Measurements from ENCODE around the gene RPLP2.

Gene RPLP2

DNA sequence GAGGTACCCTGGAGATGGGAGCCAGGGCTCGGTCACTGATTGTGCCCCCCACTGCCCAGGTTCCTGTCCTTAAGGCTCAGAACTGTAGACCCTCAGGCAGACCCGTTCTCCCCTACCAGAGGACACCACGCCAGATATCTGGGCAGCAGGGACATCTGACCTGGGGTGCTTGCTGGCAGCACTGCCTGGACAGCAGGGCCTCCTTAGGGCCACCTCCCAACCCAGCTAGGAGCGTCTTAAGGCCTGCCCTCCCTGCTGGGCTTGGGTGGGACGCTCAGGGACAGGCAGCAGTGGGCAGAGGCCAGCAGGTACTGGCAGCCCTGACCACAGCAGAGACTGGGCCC lies 29.5 kb downstream of the RPLP2 start:
- no peak for DNase-seq (ENCODE audit: low read depth in 2 of 2)
- no peak overlapping the region for H3K4me3 ChIP-seq (replicated peaks in 1 of 2; ENCODE audit: low read depth in 2 of 2, low read length in 2 of 2)
- TF ChIP-seq, protein P1, sequence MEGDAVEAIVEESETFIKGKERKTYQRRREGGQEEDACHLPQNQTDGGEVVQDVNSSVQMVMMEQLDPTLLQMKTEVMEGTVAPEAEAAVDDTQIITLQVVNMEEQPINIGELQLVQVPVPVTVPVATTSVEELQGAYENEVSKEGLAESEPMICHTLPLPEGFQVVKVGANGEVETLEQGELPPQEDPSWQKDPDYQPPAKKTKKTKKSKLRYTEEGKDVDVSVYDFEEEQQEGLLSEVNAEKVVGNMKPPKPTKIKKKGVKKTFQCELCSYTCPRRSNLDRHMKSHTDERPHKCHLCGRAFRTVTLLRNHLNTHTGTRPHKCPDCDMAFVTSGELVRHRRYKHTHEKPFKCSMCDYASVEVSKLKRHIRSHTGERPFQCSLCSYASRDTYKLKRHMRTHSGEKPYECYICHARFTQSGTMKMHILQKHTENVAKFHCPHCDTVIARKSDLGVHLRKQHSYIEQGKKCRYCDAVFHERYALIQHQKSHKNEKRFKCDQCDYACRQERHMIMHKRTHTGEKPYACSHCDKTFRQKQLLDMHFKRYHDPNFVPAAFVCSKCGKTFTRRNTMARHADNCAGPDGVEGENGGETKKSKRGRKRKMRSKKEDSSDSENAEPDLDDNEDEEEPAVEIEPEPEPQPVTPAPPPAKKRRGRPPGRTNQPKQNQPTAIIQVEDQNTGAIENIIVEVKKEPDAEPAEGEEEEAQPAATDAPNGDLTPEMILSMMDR (IDR thresholded peaks at IDR 0.05; ENCODE audit: low read depth, low read length), result no peak

DNA sequence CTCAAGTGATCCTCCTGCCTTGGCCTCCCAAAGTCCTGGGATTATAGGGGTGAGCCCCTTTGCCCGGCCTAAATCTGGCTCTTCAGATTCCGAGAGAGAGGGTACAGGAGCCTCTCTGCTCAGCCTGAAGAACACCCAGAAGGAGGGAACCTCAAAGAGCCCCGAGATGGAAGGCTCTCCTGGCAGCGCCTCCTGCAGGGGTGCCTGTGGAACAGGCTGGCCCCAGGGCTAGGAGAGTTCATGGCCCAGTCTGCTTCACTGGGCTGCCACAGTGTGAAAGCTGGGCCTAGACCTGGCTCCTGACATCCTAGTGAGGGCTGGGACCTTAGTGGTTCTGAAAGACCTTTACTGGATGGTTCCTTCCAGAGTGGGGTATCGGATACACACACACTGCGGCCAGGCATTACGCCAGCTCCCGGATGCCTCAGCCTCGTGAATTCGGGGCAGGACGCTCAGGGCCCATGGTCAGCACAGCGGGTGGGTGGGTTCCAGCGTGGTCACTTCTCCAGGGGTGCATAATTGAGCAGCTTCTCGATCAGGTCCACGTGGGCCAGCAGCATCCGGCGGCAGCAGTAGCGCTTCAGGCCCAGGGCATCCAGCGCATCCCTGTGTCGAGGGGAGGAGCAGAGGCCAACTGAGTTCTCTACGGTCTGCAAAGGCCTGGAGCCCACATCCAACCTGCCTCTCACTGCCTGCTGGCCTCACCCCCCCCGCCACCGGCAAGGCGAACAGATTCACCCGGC lies 30.3 kb downstream of the RPLP2 start:
- DNase-seq (ENCODE audit: low read depth in 2 of 2), result no peak
- peak overlapping the region; percentile 73 to 92 for H3K4me3 ChIP-seq (replicated peaks in 1 of 2; ENCODE audit: low read depth in 2 of 2, low read length in 2 of 2)
- TF ChIP-seq, protein P1 (IDR thresholded peaks at IDR 0.05; ENCODE audit: low read depth, low read length), result peak; percentile 43

DNA sequence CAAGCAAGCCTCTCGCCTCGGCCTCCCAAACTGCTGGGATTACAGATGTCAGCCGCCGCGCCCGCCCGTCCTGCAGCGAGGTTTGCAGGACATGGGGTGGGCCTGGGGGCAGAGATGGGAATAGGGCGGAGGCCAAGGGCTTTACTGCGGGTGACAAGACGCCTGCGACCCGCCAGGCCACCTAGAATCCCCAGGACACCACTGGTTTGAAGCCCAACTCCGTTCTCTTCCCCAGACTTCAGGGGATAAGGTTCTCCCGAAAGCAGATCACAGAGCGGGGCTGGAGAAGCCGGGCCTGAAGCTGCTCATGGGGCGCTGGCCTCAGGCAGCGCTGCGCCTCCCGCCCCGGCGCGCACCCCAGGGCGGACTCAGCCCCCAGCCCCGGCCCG lies 32.2 kb downstream of the RPLP2 start:
- TF ChIP-seq, protein P1 (IDR thresholded peaks at IDR 0.05; ENCODE audit: low read depth, low read length), result no peak
- DNase-seq (ENCODE audit: low read depth in 2 of 2), result no peak
- peak overlapping the region; percentile 73 to 92 for H3K4me3 ChIP-seq (replicated peaks in 1 of 2; ENCODE audit: low read depth in 2 of 2, low read length in 2 of 2)

DNA sequence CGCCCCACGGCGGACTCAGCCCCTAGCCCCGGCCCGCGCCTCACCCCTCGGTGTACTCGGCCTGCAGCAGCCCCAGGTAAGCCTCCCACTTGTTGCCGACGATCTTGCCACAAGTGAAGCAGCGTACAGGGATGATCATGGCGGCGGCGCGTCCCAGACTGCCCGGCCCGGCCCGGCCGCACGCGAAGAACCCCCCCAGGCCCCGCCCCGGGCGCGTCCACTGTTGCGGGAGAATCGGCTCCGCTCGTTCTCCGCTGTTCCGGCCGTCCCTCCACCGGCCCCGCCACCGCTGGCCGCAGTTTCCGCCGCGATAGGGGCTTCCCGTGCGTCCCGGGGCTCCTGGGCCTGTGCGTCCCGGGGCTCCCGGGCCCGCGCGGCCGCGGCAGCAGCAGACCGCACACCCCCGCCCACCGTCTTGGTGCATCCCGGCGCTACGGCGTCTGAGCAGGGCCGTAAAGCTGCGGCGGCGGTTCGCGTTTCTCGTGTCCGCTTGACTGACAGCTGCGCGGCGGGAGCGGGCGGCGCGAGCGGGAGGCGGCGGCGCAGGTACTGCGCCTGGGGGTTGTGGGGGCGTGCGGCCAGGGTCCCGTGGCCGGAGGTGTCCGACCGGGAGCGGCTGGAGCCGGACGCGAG lies 32.7 kb downstream of the RPLP2 start, which contains the start of the genes POLR2L and TSPAN4:
Gene POLR2L, minus strand, starts transcription at position 160 of the 633 bp plus-strand sequence. Its CDS starts 21 bp downstream, at position 139.
Gene TSPAN4, plus strand, starts transcription at position 483 of the 633 bp plus-strand sequence. CDS start 7,453 bp downstream, outside the sequence.
- TF ChIP-seq, protein P1 (IDR thresholded peaks at IDR 0.05; ENCODE audit: low read depth, low read length), result no peak
- peak; percentile 91 to 94 for DNase-seq (ENCODE audit: low read depth in 2 of 2)
- H3K4me3 ChIP-seq (replicated peaks in 1 of 2; ENCODE audit: low read depth in 2 of 2, low read length in 2 of 2), result peak within 1 kb of the TSS; percentile 73 to 92

DNA sequence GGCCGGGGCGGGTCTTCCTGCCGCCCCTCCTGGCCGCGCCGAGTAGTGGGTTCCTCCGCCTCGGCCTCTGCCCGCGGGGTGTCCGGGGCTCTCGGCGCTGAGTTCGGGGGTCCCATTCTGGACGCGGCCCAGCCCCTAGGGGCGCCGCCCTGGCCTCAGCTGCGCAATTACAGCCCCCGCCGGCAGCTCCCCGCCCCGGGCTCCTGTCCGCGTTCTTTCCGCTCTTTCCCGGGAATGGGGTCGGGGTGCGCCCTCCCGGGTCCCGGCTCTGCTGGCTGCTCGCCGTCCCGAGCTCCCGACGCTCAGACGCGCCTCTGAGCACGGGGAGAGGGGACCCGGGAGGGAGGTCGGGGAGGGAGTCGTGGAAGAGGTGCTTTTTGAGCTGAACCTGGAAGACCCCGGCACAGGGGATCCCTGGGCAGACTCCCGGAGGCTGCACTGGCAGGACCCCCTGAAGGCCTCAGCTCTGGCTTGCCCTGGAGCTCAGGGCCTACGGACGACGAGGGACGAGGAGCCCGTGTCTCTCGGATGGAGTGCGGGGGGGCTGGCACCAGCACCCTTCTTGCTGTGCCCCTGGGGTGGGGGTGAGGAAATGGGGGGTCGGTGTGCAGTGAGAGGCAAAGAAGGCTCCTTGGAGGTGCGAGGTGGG lies 33.4 kb downstream of the RPLP2 start:
- peak overlapping the region; percentile 66 to 73 for H3K4me3 ChIP-seq (replicated peaks in 1 of 2; ENCODE audit: low read depth in 2 of 2, low read length in 2 of 2)
- TF ChIP-seq, protein P1 (IDR thresholded peaks at IDR 0.05; ENCODE audit: low read depth, low read length), result no peak
- DNase-seq (ENCODE audit: low read depth in 2 of 2), result no peak

DNA sequence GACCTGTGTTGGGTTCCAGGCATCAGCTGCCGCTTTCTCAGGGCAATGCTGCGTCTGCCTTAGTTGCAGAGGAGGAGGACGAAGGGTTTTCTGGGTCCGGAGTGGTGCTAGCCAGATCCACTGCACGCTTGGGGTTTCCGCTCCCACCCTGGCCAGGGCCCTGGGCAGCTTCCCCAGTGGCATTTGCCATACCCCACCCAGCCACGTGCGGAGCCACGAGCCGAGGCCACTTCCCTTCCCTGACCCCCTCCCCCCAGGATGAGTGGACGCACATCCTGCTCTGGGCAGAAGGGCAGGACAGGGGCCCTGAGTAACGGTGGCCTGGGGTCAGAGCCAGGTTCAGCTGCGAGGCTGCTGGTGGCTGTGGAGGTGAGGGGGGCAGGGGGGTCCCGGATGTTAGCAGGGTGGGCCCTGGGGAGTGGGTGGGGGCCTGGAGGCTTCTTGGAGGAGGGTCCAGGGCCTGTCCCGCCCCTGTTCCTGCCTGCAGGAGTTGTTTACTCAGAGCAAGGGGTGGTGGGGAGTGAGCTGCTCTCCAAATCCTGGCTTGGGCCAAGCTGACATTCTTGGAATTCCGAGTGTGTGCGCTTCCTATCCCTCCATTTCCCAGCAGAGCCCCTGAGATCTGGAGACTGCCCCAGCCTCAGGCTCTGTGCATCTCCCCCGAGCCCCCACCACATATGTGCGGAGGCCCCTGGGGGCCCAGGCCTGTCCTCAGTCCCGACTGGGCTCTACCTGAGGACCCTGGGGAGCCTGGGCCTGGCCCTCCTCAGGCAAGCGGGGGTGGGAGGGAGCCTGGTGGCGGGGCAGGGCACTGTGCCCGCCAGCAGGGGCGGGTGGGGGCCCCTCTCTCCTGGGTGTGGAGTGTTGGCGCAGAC lies 34.3 kb downstream of the RPLP2 start:
- peak; percentile 95 to 99 for DNase-seq (ENCODE audit: low read depth in 2 of 2)
- TF ChIP-seq, protein P1 (IDR thresholded peaks at IDR 0.05; ENCODE audit: low read depth, low read length), result no peak
- peak overlapping the region; percentile 66 to 73 for H3K4me3 ChIP-seq (replicated peaks in 1 of 2; ENCODE audit: low read depth in 2 of 2, low read length in 2 of 2)

Data from cardiac fibroblast (primary cell).